ENCODE data around the gene VSIG10L2.
"Not testable (repeated sequence)": the region's sequence is repeated elsewhere in the genome, so short reads cannot be mapped to it uniquely, and the experiment has no call there.

Gene VSIG10L2

DNA sequence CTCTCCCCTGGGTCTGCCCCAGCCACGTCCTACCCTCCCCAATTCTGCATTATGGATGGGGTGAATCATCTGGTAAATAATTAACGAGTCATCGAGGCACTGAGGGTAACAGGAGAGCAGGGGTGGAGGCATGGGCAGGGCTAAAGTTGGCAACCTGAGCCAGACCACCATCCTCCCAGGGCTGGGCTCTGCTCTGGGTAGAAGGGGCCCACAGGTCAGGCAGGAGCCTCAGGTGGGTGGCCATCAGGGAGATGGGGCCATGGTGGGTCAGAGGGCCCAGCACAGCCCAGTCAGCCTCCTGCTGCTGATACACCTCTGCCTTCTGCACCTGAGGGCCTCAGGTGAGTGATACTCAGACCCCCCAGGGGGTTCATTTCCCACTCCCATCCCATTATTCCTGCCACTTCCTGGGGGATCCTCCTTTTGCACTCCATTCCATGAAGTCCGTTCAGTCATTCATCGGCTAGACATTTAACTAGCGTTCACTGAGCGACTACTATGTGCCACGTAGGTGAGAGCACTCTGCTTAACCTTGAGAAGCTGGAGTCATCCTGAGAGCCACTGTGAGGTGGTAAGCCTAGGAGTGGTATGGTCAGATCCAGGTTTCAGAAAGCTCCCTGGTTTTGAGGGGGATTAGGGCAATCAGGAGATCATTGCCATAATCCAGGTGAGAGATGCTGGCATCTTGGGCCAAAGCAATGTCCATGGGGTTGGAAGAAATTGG is at the start of gene VSIG10L2:
TSS of gene VSIG10L2 (plus strand) at position 248 of the 724 bp plus-strand sequence. CDS start at position 260, 12 bp downstream.
- no peak for DNase-seq

DNA sequence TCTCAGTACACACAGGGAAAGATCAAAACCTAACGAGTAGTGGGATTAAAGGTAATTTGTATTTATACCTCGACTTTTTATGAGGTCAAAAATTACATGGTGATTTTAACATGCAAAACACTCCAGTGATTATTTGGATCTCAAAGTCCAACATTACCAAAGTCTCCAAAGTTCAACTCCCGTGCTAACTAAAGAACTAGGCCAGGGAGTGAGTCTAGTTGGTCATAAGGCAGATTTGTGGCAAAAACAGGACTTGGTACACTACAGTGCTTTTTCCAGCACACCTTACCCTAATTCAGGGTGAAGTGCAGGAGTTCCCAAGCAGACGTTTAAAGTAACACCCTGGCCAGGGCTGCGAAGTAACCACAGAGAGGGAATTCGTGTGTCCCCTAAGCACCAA is 44.0 kb upstream of the VSIG10L2 start:
- DNase-seq, result no peak

DNA sequence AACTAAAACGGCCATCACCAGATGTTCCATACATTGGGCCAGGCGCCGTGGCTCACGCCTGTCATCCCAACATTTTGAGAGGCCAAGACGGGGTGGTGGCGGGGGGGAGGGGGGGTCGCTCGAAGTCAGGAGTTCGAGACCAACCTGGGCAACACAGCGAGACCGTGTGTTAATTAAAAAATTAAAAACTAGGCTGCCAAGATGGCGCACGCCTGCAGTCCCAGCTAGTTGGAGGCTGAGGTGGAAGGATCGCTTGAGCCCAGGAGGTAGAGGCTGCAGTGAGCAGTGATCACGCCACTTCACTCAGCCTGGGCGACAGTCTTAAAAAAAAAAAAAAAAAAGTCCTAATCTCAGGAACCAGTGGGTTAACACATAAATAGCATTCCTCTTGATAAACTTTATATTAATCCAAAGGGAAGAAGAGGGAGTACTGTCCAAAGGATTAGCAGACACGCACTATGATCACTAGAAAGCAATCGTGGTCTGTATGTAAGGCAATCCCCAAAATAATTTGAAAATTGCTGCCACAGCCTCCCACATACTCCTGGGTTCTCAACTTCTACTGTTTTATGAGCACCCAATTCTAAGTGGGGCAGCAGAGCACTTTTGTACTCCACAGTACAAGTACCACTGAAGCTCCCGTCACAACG is 43.4 kb upstream of the VSIG10L2 start:
- DNase-seq, result no peak

DNA sequence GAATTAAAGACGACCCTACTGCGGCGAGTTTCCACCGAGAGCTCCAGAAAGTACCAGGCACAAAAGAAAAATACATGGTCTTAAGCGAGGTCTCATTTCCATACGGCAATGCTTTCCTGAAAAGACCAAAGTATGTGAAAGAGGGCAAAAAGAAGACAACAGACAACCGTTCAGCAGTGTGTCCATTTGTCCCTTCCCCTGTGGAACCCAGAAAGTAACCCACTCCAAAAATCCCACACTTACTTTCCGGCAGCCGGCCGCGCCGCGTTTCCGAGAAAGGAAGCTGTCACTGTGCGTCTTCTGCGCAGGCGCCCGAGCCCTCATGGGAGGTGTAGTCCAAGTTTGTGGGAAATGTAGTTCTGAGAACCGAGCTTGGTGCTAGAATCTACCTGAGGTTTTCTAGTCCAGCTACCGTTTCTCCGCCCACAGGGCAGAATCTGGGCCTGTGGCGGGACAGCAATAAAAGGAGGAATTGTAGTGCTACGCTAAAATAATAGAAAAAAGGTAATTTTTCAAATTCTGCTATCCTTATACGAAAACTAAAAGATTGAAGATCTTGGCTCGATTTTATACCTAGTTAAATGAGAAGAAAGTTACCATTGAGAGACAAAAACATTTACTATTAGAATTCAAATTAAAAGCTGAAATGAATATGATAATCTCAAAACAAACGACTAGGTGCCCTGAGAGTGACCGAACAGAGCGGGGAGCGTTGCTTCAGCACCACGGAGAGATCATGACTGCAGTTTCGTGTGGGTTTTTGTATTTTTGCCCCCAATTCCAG is 42.7 kb upstream of the VSIG10L2 start, which contains the start of gene PUS3:
TSS of gene PUS3 (minus strand) at position 280 of the 784 bp plus-strand sequence. CDS start 6,922 bp downstream, outside the sequence.
- DNase-seq, result peak; percentile 52 to 81 (median 68)

DNA sequence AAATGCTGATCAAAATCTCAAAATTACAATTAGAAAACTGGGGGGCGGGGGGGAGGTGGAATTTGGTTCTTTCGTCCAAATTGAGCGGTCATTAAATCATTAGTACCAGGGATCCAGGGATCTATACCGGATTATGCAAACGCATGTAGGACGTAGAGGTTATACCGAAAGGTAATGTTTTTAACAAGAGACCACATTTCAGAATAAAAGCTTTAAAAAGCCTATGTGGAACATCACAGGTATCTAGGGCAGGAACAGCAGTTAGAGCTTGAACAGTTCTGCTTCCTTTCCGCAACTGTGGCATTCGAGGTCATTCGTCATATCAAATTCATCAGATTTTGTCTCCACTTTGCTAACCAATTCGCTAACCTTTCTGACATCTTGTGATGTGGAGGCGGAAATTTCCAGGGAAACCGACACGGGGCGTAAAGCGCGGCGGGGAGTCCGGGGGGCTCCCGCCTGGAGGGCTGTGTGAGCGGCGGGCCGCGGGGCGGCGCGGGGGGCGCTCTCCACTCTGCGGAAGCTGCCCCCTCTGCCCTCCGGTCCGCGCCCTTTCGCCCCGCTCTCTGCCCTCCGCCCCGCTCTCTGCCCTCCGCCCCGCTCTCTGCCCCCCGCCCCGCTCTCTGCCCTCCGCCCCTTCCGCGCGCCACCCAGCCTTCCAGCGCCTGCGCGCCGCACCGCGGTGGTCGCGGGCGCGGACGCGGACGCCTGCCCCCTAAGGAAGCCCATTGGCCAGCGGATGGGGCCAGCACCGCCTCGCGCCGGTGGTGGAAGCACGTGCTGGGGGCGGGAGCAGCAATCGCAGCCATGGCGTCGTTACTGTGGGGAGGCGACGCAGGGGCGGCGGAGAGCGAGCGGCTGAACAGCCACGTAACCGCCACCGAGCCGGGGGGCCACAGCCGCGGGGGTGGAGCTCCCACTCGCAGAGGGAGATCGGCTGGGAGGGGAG is 41.9 kb upstream of the VSIG10L2 start, which contains the start of gene DDX25:
TSS of gene DDX25 (plus strand) at position 798 of the 949 bp plus-strand sequence. CDS start at position 808, 10 bp downstream.
- no peak for DNase-seq

DNA sequence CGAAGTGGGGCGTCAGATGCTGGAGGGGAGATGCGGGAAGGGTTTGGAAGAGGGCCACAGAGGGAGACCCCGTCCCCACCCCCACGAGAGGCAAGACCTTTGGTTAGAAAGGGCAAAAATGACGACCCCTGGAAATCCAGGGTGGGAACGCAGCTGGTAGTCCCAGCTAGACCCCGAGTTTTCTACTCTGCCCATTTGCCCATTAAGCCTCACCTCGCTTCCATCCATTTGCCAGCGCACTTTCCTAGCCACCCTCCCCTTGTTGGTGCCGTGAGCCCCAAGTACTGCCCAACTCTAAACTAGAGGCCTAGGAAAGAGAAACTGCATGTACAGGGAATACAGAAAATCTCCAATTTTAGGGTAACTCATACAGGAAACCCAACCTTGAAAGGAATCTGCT is 41.2 kb upstream of the VSIG10L2 start:
- DNase-seq, result no peak

DNA sequence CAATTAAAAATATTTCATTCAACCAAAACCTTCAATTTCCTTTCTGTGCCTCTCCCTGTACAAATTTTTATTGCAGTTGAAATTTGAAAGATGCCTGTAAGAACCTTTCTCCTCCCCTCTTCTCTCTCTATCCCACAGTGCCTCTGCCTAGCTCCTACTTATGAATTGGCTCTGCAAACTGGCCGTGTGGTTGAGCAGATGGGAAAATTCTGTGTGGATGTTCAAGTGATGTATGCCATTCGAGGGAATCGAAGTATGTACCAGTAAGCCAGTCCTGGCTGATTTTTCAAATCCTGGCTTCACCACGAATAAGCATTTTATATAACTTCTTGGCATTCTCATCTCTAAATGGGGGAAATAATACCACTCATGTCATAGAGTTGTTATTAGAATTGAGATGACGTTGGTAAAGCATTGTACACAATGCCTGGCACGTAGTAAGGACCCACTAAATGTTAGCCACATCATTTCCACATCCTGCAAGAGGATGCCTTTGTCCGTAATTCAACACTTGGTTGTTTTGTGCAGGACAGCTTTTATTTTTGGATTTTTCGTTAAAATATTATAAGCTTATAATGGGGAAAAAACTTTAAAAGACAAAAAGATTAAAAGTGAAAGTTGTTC is 35.5 kb upstream of the VSIG10L2 start:
- DNase-seq, result no peak

DNA sequence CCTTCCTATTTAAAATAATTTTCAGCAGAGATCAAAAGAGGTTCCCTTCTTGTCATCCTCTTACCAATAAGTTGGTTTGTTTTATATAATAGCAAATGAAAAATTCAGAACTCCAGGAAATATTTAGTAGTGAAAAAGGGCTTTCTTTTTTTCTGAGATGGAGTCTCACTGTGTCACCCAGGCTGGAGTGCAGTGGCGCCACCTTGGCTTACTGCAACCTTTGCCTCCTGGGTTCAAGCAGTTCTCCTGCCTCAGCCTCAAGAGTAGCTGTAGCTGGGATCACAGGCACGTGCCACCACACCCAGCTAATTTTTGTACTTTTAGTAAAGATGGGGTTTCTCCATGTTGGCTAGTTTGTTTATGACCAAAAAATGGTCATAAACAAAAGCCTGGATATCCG is 31.2 kb upstream of the VSIG10L2 start:
- DNase-seq, result not testable (repeated sequence)

DNA sequence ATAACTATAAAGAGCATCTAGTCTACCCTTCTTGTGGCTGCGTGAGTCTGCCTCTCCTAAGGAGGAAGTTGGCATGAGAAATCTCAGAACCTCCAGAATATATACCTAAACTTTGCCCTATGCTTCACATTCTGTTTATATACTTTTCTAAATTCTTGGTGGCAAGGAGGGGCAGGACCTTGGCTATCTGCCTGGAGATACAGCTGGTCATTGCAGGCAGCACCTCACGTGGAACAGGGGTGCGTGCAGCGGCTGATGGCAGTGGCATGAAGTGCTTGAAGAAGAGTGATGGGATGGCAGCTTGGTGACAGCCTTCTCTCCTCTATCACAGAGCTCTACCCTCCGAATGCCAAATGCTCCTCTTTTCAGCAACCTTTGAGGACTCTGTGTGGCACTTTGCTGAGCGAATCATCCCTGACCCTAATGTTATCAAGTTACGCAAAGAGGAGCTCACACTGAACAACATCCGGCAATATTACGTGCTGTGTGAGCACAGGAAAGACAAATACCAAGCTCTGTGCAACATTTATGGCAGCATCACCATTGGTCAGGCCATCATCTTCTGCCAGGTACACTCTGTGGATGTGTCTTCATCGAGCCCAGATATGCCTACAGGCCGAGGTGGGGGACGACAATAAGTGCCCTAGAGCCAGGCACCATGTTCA is 29.0 kb upstream of the VSIG10L2 start:
- DNase-seq, result no peak

DNA sequence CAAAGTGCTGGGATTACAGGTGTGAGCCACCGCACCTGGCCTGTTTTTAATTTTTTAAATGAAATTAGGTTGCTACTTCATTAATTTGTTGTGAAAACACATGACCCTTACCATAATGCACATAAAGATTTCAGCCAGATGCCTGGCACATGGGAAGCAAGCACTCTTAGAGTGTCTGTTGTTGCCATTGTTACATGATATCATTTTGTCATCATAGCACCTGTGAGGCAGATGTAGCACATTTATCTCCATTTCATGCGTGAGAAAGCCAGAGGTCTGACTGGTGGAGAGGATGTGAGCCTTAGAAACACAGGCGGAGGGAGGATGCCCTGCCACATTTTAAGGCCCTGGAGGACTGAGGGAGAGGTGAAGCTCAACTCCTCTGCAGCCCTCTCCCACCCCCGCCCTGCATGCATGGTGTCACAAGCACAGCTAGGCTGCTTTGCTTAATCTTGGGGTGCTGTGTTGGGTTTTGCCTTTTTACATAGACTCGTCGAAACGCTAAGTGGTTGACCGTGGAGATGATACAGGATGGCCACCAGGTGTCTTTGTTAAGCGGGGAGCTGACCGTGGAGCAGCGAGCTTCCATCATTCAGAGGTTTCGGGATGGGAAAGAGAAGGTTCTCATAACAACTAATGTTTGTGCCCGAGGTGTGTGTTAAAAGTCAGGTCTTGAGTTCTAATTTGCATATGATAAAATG is 27.6 kb upstream of the VSIG10L2 start:
- no peak for DNase-seq

DNA sequence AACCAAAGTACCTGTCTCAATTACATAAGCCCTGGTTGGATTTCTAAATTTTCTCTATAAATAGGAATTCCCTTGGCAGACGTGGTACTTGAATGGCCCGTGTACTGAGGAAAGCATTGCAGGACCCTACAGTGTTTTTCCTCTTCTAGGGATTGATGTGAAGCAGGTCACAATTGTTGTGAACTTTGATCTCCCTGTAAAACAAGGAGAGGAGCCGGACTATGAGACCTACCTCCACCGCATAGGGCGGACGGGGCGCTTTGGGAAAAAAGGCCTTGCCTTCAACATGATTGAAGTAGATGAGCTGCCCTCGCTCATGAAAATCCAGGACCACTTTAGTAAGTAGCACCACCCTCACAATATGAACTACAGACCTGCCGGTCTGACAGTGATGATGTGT is 24.8 kb upstream of the VSIG10L2 start:
- DNase-seq, result no peak

DNA sequence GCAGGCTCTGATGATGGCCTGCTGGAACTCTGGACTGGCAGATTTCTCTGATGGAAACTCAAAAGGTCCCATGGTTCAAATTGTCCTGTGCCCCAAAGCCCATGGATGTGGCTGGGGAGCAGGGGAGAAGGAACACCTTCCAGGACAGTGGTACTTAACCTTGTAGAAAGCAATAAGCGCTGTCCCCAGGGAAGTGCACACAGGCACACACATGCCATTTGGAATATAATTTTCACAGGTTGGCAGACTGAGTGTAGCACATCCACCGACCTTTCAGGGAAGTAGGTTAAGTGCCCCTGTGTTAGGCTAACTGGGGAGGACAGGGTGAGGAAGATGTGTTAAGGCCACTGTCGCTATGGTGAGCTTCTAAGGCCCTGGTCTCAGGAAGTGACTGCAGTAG is 23.7 kb upstream of the VSIG10L2 start:
- DNase-seq, result no peak

DNA sequence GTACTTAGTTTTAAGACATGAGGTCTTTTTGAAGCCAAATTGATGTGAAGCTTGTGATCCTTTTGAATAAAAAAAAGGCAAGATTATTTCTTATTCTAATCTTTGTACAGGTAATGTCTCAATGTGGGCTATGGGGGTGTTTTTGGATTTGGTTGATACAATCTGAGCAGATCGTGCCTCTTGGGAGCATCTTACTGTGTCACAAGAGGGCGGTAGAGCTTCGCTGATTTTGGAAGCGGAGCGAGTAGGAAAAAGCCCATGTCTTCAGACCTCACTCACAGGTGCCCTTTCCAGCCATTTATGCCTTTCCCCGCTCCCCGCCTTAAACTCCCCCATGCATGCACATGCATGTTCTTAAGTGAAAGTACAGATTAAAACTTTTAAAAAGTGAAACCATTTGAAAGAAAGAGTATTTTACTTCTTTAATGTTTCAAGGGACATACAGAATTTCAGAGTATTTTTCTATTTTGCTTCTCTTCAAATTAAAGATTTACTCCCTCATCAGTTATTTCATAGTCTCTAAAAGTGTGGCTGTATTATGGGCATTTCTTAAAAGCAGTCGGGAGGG is 22.7 kb upstream of the VSIG10L2 start:
- DNase-seq, result peak in 2 of 4 experiments; percentile 9 to 20

DNA sequence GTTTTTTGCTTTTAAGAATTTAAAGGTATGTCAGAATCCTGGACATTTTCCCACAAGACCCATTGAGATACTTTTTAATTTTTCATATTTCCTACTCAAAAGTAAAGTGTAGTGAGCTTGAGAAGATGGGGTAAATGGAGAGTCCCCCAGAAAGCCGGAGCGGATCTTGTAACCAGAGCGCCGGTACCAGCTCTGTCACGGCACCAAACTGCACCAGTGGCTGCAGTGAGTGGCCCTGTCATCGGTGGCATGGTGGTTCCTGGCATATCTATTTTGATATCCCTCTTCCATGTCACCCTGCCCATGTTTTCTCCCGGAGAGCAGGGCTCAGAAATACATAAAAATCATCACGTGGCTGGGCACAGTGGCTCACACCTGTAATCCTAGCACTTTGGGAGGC is 22.2 kb upstream of the VSIG10L2 start:
- no peak for DNase-seq

DNA sequence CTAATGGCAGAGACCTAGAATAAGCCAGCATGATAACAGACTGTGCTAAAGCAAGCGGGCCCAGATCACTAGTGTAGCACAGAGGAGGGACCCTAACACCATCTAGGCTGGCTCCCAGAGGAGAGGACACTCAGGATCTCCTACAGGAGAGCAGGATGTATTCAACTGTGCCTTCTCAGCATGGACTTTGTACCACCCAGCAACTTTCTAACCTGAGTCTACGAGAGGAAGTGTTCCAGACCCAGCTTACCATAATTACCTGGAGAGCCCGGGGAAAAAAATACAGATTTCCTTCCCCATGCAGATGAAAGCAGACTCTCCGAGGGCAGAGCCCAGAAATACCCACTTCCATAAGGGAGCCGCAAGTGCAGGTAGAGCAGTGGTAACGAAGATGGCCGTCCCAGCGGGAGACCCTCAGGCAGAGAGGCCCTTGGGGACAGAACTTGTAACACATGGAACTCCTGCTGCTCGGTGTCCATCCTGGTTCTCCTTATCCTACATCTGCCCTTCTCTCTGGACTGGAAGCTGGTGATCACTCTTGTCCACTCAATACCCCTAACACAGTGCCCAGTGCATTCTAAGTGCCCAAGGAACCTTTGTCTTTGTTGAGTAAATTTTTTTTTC is 21.3 kb upstream of the VSIG10L2 start:
- DNase-seq, result no peak

DNA sequence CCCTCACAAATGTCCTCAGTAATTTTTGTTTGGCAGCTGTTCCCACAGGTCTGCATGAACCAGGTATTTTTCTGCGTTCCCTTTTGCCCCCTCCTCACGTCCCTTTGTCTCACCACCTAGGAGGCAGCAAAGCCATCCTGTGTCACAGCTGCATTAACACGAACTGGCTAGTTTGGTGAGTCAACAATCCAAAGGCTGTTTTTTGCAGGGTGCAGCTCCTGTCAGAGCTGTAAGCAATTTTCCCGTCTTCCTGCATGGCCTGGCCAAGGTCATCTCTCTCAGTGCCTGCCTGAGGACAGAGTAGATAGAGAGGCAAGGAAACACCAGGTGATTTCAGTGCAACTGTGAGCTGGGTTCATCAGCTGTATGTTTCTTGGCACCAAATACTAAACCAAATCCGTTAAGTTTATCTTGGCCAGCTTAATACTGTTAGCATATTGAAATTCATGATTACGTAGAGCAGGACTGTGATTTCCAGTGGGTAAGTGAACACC is 20.6 kb upstream of the VSIG10L2 start:
- DNase-seq, result no peak

DNA sequence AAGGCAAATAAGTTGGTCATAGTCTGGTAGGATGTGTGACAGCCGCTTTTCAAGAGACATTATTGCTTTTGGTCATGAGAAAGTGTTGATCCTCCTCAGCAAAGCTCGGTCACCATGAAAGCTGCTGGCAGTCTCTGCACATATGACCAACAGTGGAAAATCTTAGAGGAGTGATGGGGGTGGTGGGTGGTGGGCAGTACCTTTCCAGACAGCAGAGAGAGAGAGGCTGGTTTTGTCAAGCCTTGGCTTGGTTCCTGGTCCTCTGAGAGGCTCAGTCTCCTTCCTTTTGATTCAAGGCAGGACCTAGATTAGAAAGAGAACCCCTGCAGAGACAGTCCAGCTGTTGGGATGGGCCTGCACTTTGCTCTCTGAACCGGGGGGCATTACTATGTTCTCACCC is 20.0 kb upstream of the VSIG10L2 start:
- no peak for DNase-seq

DNA sequence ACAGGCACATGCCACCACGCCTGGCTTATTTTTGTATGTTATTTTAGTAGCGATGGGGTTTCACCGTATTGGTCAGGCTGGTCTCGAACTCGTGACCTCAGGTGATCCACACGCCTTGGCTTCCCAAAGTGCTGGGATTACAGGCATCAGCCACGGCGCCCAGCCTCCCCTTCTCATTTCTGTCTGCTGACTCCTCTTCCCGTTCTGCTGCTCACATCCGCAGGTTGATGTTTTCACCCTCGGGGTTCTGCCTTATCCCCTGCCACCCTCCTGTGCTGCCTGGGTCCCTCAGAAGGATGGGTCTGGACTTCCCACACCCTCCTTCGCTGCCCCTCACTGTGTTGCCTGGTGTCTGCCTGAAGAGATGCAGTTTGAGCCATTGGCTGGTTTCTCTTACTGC is 19.2 kb upstream of the VSIG10L2 start:
- no peak for DNase-seq

DNA sequence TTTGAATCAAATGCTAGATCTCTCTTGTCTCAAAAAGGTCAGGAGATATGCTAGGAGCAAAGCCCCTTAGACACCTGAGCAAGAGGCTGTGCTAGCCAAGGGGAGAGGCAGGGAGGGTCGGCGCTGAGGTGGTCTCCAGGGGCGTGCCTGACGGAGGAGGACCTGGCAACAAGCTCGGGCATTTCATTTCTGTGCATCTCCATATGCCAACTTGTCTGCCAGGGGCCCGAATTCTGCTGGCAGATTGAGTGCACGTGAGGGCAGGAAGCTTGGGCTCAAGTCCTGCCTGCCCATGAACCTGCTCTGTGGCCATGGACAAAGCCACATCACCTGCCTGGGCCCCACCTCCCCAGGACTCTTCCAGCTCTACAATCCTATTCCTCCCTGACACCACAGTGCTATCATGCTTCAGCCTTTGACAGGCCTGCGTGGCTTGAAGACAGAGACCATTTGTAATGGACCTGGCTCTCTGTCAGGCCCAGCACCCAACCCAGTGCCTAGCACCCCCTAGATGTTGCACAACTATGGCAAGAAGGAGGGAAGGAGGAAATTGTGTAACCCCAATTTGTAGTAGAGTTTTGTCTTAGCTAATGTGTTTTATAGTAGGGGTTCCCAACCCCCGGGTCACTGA is 16.3 kb upstream of the VSIG10L2 start:
- DNase-seq, result no peak

Measured in activated naive CD4-positive, alpha-beta T cell (primary cell).